ENCODE measurements around the gene ACSS3.
"Not testable (repeated sequence)": the region's sequence is repeated elsewhere in the genome, so short reads cannot be mapped to it uniquely, and the experiment has no call there.

ACSS3 gene

DNA sequence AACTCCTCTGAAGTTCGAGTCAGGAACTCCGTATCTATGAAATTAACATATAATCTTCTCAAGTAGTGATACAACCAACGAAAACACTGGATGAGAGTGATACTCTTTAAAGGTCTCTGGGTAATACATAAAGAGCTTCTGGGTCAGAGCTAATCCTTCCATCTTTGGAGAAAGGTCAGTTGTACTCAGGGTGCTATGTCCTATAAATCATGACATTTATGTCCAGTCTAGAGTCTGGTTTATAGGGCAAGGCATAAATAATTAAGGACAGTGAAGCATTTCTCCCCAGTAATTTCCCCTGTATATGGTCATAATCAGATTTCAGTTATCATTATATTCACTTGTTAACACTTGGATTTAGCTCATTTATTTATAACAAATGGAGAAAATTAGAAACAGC, 90.6 kb downstream of the ACSS3 start:
- DNase-seq = no peak

DNA sequence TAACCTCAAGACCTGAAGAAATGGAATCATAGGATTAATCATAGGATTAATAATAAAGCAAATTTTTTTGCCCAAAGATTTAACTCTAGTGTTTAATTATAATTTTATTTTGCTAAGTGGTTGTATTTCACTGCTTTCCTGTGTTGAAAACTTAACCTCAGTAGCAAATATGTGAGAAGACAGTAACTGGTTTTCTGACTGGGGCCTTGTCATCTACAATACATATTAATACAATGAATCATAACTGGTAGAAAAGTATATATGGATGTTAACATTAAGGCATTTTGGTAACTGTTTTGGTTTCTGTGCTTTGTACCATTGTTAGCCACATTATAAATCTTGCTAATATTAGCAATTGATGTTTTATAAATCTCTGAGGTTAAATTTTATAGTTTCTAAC, 92.2 kb downstream of the ACSS3 start:
- DNase-seq = no peak

DNA sequence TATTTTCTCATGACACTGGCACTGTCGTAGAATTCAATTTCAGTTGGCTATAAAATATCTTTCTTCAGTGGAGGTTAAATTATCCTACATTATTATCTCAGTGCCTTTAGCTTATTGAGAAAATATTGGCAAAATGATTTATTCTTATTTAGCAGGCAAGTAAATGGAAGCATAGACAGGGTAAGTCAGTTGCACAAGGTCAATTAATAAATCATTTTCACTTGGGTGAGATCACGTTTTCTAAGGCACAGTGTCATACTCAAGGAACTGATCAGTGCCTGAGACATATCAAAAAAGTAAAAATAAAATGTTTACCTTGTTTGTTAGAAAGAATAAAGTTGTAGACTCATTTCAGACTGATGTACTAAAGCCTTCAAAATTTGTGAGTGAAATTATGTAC, 95.0 kb downstream of the ACSS3 start:
- DNase-seq = no peak

DNA sequence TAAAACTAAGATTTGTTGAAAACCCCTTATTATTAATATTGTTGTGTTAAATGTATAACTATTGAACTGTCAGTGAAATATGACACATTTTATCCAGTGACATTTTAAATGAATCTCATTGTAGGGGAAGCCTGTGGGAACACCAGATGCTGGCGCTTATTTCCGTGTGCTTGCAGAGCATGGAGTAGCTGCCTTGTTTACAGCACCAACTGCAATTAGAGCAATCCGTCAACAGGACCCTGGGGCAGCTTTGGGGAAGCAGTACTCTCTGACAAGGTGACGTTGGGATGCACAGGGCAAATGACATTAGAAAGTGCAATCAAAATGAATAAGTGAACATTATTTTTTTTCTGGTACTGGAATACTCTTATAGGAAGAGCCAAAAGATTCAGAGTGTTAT, 96.8 kb downstream of the ACSS3 start:
- no peak for DNase-seq

DNA sequence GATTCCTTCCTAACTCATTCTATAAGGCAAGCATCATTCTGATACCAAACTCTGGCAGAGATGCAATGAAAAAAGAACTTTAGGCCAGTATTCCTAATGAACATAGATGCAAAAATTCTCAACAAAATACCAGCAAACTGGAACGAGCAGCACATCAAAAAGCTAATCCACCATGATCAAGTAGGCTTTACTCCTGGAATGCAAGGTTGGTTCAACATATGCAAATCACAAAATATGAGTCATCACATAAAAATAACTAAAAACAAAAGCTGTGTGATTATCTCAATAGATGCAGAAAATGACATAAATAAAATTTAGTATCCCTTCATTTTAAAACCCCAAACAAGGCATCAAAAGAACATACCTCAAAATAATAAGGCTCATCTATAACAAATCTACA, 98.9 kb downstream of the ACSS3 start:
- DNase-seq = no peak

DNA sequence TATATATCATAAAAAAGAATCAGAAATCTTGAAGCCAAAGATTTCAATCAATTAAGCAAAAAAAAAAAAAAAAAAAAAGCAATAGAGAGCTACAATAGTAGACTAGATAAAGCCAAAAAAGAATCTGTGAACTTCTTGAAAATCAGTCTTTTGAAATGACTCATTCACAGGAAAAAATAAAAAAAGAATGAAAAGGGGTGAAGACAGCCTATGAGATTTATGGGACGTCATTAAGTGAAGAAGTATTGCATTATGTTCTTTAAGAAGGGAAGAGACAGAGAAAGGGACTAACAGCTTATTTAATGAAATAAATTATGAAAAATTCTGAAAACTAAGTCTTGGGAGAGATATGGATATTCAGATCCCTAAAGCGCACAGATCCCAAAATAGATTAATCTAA, 103.8 kb downstream of the ACSS3 start:
- no peak for DNase-seq

DNA sequence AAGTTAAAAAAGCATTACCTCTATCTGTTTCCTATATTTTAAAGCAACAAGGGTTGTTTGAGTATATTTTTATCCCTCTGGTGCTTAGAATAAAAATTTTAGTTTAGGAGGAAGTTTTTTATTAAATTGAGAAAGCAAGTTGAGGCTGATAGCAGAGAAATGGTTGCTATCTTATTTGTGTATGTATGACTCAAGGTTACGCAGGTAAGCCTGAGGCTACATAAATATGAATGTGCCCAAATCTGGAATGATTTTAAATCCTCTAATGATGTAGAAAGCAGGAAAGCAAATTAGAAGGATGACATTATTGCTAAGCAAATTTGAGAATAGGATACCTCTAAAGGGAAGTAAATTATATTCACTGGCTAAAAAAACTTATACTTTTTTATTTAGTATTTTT, 109.8 kb downstream of the ACSS3 start:
- DNase-seq = no peak

DNA sequence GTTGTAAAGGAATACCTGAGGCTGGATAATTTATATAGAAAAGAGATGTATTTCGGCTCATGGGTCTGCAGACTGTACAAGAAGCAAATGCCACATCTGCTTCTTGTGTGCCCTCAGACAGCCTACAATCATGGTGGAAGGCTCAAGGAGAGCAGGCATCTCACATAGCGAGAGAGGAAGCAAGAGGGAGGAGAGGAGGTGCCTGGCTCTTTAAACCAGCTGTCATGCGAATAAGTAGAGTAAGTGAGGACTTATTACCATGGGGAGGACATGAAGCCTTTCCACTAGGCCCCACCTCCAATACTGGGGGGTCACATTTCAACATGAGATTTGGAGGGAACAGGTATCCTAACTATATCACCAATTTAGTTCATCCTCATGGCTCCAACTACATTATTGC, 118.7 kb downstream of the ACSS3 start:
- no peak for DNase-seq

DNA sequence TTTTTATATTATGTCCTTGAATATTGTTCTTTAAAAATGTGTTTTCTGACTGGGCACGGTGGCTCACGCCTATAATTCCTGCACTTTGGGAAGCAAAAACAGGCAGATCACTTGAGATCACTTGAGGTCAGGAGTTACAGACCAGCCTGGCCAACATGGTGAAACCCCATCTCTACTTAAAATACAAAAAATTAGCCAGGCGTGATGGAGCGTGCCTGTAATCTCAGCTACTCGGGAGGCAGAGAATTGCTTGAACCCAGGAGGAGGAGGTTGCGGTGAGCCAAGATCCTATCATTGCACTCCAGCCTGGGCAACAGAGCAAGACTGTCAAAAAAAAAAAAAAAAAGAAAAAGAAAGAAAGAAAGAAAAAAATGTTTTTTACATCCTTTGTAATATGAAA, 122.7 kb downstream of the ACSS3 start:
- not testable (repeated sequence) for DNase-seq

DNA sequence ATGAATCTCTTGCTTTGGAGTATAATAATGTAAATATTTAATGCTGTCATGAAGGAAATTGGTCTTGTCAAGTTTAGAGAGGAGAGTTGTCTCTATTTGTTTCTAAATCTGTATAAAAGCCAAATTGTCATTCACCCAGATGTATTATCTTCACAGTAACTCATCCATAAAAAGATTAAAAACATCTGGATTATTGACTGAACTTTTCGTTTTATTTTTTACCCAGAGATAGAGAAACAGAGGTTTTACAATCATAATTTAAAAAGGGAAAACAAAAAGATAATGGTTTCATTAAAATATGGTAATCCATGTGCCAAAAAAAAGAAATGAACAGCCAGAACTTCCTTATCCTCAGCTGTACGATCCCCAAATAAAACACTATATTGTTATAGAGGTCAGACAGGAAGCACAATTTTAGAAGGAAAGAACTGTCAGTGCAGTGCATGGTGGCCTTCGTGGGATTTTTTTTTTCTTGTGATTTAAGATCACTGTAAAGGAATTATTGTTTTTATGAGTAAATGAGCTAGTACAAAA, 125.9 kb downstream of the ACSS3 start:
- DNase-seq = no peak

DNA sequence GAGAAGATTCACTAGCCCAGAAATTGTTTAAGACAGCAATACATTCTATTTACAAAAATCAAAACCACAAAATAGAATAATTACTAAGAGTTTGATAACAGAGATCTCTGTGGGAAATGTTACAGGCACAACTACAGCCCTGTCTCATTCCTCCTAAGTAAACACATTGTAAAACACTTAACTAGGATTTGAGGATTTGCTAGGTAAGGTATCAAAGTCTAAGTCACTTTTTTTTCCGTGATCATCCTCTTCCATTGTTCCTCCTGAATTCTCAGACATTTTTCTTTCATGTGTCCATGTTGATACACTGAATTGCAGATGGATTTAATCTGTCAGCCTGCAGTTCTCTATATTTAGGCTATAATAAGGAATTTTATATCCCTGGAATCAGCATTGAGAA, 127.5 kb downstream of the ACSS3 start:
- no peak for DNase-seq

DNA sequence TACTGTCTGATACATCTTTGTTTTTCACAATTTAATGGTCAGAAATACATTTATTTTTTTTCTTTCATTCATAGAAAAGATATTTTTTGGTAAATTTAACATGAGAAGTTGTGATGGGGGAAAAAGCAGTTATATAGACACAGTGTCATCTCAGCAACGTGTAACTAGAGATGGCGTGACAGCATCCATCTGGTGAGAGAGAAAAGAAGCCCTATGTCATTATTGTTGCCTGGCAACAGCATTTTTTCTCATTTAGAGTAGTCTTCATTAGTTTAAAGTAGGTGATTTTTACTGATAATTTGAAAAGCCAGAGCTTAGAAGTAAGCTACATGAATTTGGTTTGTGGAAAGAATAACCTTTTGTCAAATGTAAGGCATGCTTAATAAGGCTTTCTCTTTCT, 128.6 kb downstream of the ACSS3 start:
- no peak for DNase-seq

DNA sequence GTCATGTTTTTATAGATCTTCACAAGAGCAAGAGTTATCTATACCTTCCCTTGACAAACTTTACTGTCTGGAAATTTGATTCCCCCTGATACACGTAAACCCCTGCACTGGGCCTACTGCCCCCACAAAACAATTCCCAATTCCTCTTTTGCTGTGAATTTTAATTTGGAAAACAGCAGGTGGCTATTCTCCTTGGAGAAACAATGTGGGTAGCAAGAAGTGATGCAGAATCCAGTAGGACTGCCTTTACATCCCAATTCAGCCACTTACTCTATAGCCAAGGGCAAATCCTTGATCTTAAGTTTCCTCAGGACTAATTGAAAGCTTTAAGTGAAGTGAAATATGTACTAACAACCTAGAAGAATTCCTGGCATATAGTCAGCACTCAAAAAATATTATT, 129.3 kb downstream of the ACSS3 start:
- DNase-seq = no peak

DNA sequence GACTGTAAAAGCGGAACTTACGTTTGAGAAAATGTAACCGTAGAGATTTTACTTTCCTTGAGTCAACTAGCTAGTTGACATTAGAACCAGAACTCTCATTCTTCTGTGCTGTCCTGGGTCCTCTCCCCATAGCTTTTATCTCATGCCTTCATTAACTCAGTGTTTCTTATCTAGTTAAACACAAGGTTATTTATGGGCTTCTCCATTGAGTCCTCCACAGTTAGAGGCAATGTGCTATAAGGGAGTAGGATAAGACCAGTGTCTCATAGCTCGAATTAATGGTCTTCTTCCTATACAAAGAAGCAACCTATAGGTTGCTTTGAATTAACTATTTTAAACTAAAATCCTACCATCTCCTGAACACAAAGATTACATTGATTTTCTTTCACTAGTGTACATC, 129.8 kb downstream of the ACSS3 start:
- DNase-seq = no peak

DNA sequence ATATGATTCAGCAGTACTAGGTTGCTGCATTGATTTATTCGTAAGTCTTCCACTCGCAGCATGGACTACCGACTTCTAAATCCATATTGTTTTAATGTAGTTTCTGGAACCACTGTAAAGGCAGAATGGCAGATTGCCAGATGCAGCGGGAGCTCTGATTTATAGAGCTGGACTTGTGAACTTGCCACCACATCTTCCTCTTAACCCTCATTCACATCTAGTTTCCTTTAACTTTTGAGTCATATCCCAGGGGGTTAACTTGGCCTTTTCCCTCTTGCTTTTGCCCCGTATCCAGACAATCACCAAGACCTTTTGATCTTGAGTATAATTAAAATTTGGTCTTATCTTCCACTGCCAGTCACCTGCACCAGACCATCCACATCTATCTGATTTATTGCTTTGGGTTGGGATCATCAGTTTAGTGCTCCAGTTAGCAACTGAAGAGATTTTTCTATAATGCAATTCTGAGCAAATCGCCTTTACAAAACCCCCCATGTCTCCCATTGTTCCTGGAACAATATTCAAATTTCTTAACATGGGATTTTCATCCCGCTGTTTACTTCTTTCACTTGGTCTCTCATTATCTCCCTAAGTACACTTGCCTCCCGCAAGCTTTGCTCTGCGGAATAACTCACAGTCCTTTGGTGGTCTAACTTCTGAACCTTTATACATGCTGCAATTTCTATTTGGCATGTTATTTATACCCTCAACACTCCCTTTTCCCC, 130.5 kb downstream of the ACSS3 start:
- no peak for DNase-seq

DNA sequence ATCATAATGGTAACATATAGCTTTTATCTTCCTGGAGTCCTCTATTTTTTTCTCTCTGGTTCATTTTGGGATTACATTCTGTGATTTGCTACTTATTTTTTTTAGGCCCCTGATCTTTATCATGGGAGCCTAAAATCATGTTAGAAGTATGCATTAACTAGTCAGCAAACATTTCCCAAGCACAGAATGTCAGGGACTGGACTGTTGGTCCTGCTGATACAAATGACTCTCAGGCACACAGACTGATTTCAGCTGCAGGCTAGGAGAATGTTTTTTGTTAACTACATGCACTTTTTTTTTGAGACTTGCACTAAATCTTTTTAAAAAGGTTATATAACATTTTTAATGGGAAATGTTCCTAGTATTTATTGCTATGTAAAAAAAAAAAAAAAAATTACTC, 131.1 kb downstream of the ACSS3 start:
- DNase-seq = no peak

DNA sequence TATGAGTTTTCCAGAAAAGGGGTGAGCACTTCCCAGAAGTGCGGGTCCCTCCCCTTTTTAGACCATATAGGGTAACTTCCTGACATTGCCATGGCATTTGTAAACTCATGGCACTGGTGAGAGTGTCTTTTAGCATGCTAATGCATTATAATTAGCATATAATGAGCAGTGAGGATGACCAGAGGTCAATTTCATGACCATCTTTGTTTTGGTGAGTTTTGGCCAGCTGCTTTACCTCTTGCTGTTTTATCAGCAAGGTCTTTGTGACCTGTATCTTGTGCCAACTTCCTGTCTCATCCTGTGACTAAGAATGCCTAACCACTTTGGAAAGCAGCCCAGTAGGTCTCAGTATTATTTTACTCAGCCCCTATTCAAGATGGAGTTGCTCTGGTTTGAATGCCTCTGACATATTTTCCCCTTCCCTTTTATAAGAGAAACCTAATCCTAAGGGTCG, 131.9 kb downstream of the ACSS3 start:
- not testable (repeated sequence) for DNase-seq

DNA sequence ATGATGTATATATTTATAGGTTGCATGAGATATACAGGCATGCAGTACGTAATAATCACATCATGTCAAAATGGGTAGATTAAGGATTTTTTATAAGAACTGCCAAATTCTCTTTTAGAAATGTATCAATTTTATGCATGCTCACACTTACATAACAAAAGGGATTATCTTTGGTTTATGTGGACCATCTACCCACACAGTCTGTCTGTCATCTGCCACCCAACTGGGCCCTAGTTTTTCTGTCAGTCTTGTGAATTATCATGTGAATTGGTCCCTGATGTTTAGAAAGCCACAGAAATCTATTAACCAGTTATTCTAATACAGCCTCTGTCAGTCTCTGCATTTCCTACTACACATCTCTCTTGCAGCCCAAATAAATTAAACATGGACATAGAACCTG, 133.4 kb downstream of the ACSS3 start:
- DNase-seq = no peak

DNA sequence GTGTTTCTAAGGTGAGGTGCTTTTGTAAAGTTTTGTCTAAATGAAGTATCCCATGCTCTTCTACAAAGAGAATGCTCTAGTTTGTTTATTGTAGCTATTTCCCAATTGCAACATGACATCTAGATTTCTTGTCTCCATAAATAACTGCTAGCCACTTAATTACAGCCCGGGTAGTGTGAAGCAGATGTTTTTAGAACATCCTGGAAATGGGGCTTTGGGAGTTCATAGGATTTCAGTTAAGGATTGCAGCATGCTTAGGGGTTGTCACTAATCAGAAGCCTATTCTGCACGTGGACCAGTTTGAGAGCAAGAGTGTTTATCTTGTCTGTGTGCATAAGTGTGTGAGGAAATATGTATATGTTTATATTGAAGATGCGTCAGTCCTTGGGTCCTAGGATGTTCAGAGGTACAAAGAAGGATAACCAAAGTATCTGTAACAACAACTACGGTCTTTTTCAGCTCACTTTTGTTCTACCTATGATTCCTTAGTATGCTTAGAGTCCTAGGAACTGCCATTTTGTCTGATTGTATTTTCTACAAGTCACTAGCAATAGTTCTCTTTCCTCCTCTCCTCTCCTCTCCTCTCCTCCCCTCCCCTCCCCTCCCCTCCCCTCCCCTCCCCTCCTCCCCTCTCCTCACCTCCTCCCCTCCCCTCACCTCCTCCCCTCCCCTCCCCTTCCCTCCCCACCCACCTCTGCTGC, 135.3 kb downstream of the ACSS3 start:
- no peak for DNase-seq

DNA sequence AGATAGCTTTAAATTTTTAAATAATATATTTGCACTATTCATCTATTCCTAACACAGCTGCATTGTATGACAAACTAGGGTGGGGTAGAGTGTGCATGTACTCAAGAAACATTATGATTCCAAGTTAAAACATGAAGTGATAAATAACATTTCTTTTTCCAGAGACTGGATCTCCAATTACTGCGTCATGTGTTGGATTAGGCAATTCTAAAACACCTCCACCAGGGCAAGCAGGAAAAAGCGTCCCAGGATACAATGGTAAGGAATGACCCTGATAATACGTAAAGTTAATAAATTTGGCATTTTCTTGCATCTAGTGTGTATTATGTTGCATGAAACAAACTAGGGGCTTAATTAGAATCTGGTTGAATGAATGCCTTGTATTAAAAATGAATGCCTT, 138.9 kb downstream of the ACSS3 start:
- no peak for DNase-seq

DNA sequence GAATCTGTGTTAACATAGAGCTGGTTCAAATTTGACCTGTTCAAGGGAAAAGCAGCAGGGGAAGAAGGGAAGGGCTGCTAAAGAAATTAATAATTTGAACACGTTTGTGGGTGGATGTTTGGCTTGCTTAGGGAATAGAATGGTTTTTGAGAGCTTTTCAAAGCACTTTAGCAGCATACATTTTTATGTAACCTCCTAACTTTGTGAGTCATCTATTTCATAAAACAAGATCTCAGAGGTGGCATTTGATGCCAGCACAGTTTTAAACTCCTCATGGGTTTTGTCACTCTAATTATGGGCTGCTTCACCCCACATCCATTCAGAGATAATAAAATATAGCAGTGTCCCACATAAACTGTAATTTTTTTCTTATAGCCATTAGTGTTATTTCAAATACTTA, 143.8 kb downstream of the ACSS3 start:
- no peak for DNase-seq

DNA sequence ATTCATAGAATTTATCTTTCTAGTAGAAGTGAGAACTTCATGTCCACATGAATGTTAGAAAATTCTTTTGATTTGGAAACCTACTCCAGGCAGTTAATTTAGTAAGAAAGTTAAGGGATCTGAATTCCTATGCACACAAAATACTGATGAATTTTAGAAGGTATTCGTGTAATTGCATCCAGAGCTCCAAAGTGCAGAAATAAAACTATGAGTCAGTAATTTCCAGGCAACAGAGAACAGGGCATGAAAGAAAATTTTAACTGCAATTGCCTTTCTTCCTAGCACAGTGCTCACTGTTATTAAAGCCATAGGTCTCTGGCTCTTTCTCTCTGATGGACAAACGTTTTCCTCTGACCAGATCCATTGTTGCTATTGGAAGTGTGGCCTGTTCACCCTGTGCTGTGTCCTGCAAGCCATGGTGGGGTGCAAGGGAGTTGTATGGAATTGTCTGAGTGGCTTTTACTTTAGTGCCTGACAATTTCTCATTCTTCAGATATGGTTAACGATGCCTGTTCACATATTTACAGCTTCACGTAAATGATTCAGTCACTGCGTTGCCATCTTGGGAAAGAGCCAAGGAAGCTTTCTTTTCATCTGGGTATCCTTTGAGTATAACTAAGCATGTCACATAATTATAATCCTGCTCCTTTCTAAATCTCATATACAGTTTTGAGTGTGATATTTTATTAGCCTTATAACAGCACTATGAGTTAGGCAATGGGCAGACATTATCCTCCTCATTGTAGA, 145.1 kb downstream of the ACSS3 start:
- DNase-seq = no peak

DNA sequence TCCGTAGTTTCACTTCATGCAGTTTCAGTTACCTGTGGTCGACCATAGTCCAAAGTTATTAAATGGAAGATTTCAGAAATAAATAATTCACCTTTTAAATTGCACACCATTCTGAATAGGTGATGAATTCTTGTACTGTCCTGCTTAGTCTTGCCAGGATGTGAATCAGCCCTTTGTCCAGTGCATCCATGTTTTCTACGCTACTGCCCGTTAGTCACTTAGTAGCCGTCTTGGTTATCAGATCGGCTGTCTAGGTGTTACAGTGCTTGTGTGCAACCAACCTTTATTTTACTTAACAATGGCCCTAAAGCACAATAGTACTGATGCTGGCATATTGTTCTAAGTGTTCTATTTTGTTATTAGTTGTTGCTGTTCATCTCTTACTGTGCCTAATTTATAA, 146.7 kb downstream of the ACSS3 start:
- no peak for DNase-seq

DNA sequence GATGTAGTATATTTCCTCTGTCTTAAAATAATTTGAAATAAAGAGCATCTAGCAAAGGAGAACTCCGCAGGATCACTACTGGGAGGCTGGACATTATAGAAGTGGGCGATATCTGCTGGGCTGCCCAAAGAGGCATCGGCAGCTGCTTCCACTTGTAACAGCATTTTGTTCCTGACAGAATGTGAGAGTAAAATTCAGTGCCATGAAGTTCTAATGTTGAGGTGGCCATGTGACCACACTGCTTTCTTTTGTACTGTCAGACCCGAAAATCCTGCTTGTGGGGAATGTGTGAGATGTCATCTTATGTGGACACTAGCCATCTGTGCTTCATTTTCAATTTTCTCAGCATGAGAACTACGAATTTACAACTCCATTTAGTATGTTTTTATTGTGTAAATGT, 151.9 kb downstream of the ACSS3 start:
- DNase-seq = no peak
